ENCODE measurements around the gene ZNF521.
"Not testable (repeated sequence)": the region's sequence is repeated elsewhere in the genome, so short reads cannot be mapped to it uniquely, and the experiment has no call there.

The ZNF521 gene

GRCh38 chr18:25033175-25033574 is 318.8 kb downstream of the ZNF521 start:
- DNase-seq (ENCODE audit: low read depth, low spot score), result not testable (repeated sequence)

- DNase-seq (ENCODE audit: low read depth, low spot score), result no peak
Measured at GRCh38 chr18:25029802-25030201, 322.2 kb downstream of the ZNF521 start.

DNA sequence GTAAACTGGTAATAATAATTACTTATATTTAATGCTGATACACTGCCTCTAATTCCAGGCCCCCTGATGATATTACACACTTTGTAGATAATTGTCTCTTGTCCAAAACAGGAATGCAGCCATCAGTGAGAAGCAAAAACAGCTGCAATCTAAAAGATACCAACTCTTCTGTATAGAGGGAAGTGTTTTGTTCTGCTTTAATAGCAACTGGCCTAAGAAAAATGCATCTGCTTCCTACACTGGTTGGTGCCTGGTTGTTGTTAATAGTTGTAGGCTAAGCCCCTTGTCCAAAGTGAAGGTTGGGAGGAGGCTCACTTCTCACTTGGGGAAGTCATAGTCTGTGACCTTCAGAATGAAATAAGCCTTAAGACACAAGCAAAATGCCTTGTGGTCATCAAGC is 332.0 kb downstream of the ZNF521 start:
- DNase-seq (ENCODE audit: low read depth, low spot score), result no peak

- no peak for DNase-seq (ENCODE audit: low read depth, low spot score)
Measured at GRCh38 chr18:25019086-25019860, 332.7 kb downstream of the ZNF521 start.

GRCh38 chr18:25016666-25017065 is 335.3 kb downstream of the ZNF521 start:
- DNase-seq (ENCODE audit: low read depth, low spot score), result no peak

GRCh38 chr18:25016181-25016580 is 335.8 kb downstream of the ZNF521 start:
- DNase-seq (ENCODE audit: low read depth, low spot score), result no peak

All from activated CD4-positive, CD25-positive, alpha-beta regulatory T cell treated with anti-CD3 and anti-CD28 coated beads, Interleukin-2, amount 50 U/mL, for 16 hours (primary cell).